HCT116 (cell line): ENCODE data around the gene AFAP1L2. TPM values are rescaled to one million over a fixed set of nuclear protein-coding genes. Genes with fewer than 3 reads are reported as not detected.

Source experiments
- ATAC-seq: fragments of 200-7000 bp; cut with Tn5 transposase; 2 replicates; pipeline ENCODE4 v1.9.1; 2020; ENCODE audit warnings: mild to moderate bottlenecking, moderate library complexity
- BruUV-seq: library from RNA; stranded (reverse); fragments of 400-500 nt; replicated peaks from 2 replicates; lab custom pipeline; 2021; lab: Mats Ljungman, UMichigan
- CTCF ChIA-PET: fragments of 300-600 bp; sonication (Branson Sonifier 250); formaldehyde crosslinking; loops from one replicate; lab custom pipeline; 2021; ENCODE audit warnings: antibody characterized with exemption; lab: Charles Lee
- POLR2A ChIA-PET: fragments of 300-600, 350-600 bp; sonication (Branson Sonifier 250); formaldehyde crosslinking; loops from one replicate; lab custom pipeline; 2021; ENCODE audit warnings: antibody characterized with exemption; lab: Charles Lee
- RAD21 ChIA-PET, 2 experiments: fragments of 300-600 bp; sonication (Branson Sonifier 250); formaldehyde crosslinking; loops; one replicate each; lab custom pipeline; 2023; ENCODE audit warnings: low total read pairs in 2 of 2; ENCODE audit not compliant: uncharacterized antibody in 2 of 2, unreplicated experiment in 2 of 2, low non-redundant PET in 1 of 2; lab: Charles Lee
- DNase-seq: peaks from one replicate; pipeline ENCODE4 v3.0.0-alpha.2; 2010; ENCODE audit warnings: low read depth, low spot score
- H2AFZ ChIP-seq: fragments of 200-600 bp; shearing (Covaris generic), sonication (generic); 2 replicates; pipeline ENCODE4 v1.6.1; 2017; ENCODE audit warnings: low read depth, mixed run types, mixed read lengths, antibody characterized with exemption, low read length; ENCODE audit not compliant: poor library complexity, severe bottlenecking
- H3K27ac ChIP-seq: 2 replicates; pipeline ENCODE4 v1.5.1; 2012; ENCODE audit warnings: low read depth, low read length
- H3K27me3 ChIP-seq: fragments of 200-600 bp; sonication (generic); 2 replicates; pipeline ENCODE4 v1.6.1; 2016; ENCODE audit warnings: mixed run types, low read length, mixed read lengths; ENCODE audit not compliant: insufficient read depth
- H3K36me3 ChIP-seq, 2 experiments: fragments of 200-500 bp in 1 of 2; fragments of 200-600 bp in 1 of 2; sonication (Bioruptor generic) in 1 of 2; sonication (generic) in 1 of 2; 2 replicates each; pipeline versions ENCODE4 v1.5.1 to v1.6.1; 2014 to 2016; ENCODE audit warnings: low read length in 2 of 2, inconsistent platforms in 1 of 2, mixed read lengths in 1 of 2, mixed run types in 1 of 2; ENCODE audit not compliant: insufficient read depth in 2 of 2, control insufficient read depth in 1 of 2
- H3K4me1 ChIP-seq, 2 experiments: fragments of 200-600 bp in 1 of 2; sonication (generic) in 1 of 2; 2 replicates each; pipeline versions ENCODE4 v1.5.1 to v1.6.1; 2012 to 2017; ENCODE audit warnings: low read length in 2 of 2, inconsistent platforms in 1 of 2, mild to moderate bottlenecking in 1 of 2, mixed read lengths in 1 of 2, mixed run types in 1 of 2, moderate library complexity in 1 of 2; ENCODE audit not compliant: insufficient read depth in 2 of 2, control insufficient read depth in 1 of 2
- H3K4me2 ChIP-seq: fragments of 200-600 bp; sonication (generic); 2 replicates; pipeline ENCODE4 v1.6.1; 2017; ENCODE audit warnings: mixed run types, low read length, mixed read lengths
- H3K4me3 ChIP-seq, 2 experiments: fragments of 200-600 bp in 1 of 2; sonication (generic) in 1 of 2; replicated peaks in 1 of 2; 2 replicates each; pipeline ENCODE4 v1.5.1; 2011 to 2016; ENCODE audit warnings: low read length in 2 of 2, control low read depth in 1 of 2, low read depth in 1 of 2, mild to moderate bottlenecking in 1 of 2, mixed read lengths in 1 of 2, mixed run types in 1 of 2
- H3K79me2 ChIP-seq: fragments of 200-600 bp; sonication (generic); 2 replicates; pipeline ENCODE4 v1.6.1; 2017; ENCODE audit warnings: mild to moderate bottlenecking, mixed run types, low read length, moderate library complexity, mixed read lengths; ENCODE audit not compliant: insufficient read depth
- H3K9ac ChIP-seq: fragments of 200-600 bp; sonication (generic); 2 replicates; pipeline ENCODE4 v1.6.1; 2016; ENCODE audit warnings: low read length, mixed read lengths
- H3K9me2 ChIP-seq: fragments of 200-600 bp; sonication (generic), shearing (Covaris generic); 2 replicates; pipeline ENCODE4 v1.6.1; 2017; ENCODE audit warnings: mixed run types, mild to moderate bottlenecking, moderate library complexity; ENCODE audit not compliant: insufficient read depth
- H3K9me3 ChIP-seq, 2 experiments: fragments of 200-500 bp in 1 of 2; fragments of 200-600 bp in 1 of 2; sonication (Bioruptor generic) in 1 of 2; sonication (generic) in 1 of 2; 2 replicates each; pipeline ENCODE4 v1.6.1; 2014 to 2017; ENCODE audit warnings: low read length in 2 of 2, mixed read lengths in 2 of 2, inconsistent platforms in 1 of 2, low read depth in 1 of 2, mild to moderate bottlenecking in 1 of 2, mixed run types in 1 of 2, moderate library complexity in 1 of 2; ENCODE audit not compliant: control insufficient read depth in 1 of 2, insufficient read depth in 1 of 2
- H4K20me1 ChIP-seq: fragments of 200-600 bp; sonication (generic), shearing (Covaris generic); 2 replicates; pipeline ENCODE4 v1.6.1; 2017; ENCODE audit warnings: mixed run types, mild to moderate bottlenecking, moderate library complexity; ENCODE audit not compliant: insufficient read depth
- ATF3 ChIP-seq: IDR thresholded peaks from 2 replicates; pipeline ENCODE4 v1.6.1; 2012
- CBX3 ChIP-seq: IDR thresholded peaks from 2 replicates; pipeline ENCODE4 v1.6.1; 2012; ENCODE audit warnings: low read depth
- CEBPB ChIP-seq: IDR thresholded peaks from 2 replicates; pipeline ENCODE4 v1.6.1; 2012; ENCODE audit warnings: low read depth
- EGR1 ChIP-seq: IDR thresholded peaks from 2 replicates; pipeline ENCODE4 v1.6.1; 2012; ENCODE audit warnings: low read depth
- ELF1 ChIP-seq: IDR thresholded peaks from 2 replicates; pipeline ENCODE4 v1.6.1; 2012; ENCODE audit warnings: low read depth, borderline replicate concordance
- EZH2 ChIP-seq: fragments of 200-600 bp; sonication (generic); IDR thresholded peaks from 2 replicates; pipeline ENCODE4 v1.6.1; 2017; ENCODE audit warnings: antibody characterized with exemption, mixed run types
- EZH2phosphoT487 ChIP-seq: fragments of 200-600 bp; IDR thresholded peaks from 2 replicates; pipeline ENCODE4 v1.6.1; 2018; ENCODE audit warnings: antibody characterized with exemption, borderline replicate concordance
- FOSL1 ChIP-seq: IDR thresholded peaks from 2 replicates; pipeline ENCODE4 v1.6.1; 2012; ENCODE audit warnings: low read depth
- JUND ChIP-seq: IDR thresholded peaks from 2 replicates; pipeline ENCODE4 v1.6.1; 2012
- MAX ChIP-seq: IDR thresholded peaks from 2 replicates; pipeline ENCODE4 v1.6.1; 2012
- POLR2A ChIP-seq: IDR thresholded peaks from 2 replicates; pipeline ENCODE4 v1.7.0; 2011; ENCODE audit warnings: borderline replicate concordance; ENCODE audit not compliant: insufficient read depth, insufficient read length; ENCODE audit errors: extremely low read depth
- POLR2AphosphoS5 ChIP-seq: IDR thresholded peaks from 2 replicates; pipeline ENCODE4 v1.6.1; 2011; ENCODE audit warnings: mild to moderate bottlenecking, low read depth, low read length, moderate library complexity
- RAD21 ChIP-seq: IDR thresholded peaks from 2 replicates; pipeline ENCODE4 v1.6.1; 2012; ENCODE audit warnings: low read depth, mild to moderate bottlenecking
- SIN3A ChIP-seq: IDR thresholded peaks from 2 replicates; pipeline ENCODE4 v1.6.1; 2012; ENCODE audit warnings: low read depth
- SP1 ChIP-seq: IDR thresholded peaks from 2 replicates; pipeline ENCODE4 v1.6.1; 2012; ENCODE audit warnings: low read depth
- SRF ChIP-seq: IDR thresholded peaks from 2 replicates; pipeline ENCODE4 v1.6.1; 2012; ENCODE audit warnings: low read depth
- TCF7L2 ChIP-seq: IDR thresholded peaks from 2 replicates; pipeline ENCODE4 v1.7.0; 2011; ENCODE audit warnings: borderline replicate concordance, inconsistent platforms; ENCODE audit not compliant: insufficient read depth, insufficient read length; ENCODE audit errors: extremely low read depth
- YY1 ChIP-seq: IDR thresholded peaks from 2 replicates; pipeline ENCODE4 v1.6.1; 2011; ENCODE audit warnings: low read length, low read depth, moderate library complexity, mild to moderate bottlenecking; ENCODE audit not compliant: insufficient replicate concordance; ENCODE audit errors: extremely low read depth
- ZBTB33 ChIP-seq: IDR thresholded peaks from 2 replicates; pipeline ENCODE4 v1.6.1; 2011; ENCODE audit warnings: mild to moderate bottlenecking, low read length, moderate library complexity; ENCODE audit not compliant: insufficient replicate concordance; ENCODE audit errors: extremely low read depth
- ZFX ChIP-seq: fragments of 450-650 bp; IDR thresholded peaks from 2 replicates; pipeline ENCODE4 v1.6.1; 2017
- ZNF274 ChIP-seq: fragments of 200-500 bp; sonication (Bioruptor generic); IDR thresholded peaks from 2 replicates; pipeline ENCODE4 v1.6.1; 2014; ENCODE audit warnings: mild to moderate bottlenecking, low read depth, low read length, inconsistent platforms
- intact Hi-C: fragments of 100-400 bp; cut with micrococcal nuclease; formaldehyde crosslinking; loops from 2 replicates; pipeline ENCODE4 v1.10.0; 2022
- total RNA-seq: library from RNA; stranded (reverse); gene quantifications from one replicate; pipeline ENCODE4 v1.2.1, GENCODE V29; 2021; ENCODE audit not compliant: unreplicated experiment
- TF ChIP-seq, protein P1 (sequence below), 3 experiments: fragments of 200-600 bp in 1 of 3; sonication (generic) in 1 of 3; IDR thresholded peaks in 2 of 3; conservative IDR thresholded peaks in 1 of 3; 2 replicates each; pipeline ENCODE4 v1.5.1; 2012 to 2017; ENCODE audit warnings: low read depth in 2 of 3, low read length in 2 of 3, antibody characterized with exemption in 1 of 3, borderline replicate concordance in 1 of 3, control low read depth in 1 of 3, mild to moderate bottlenecking in 1 of 3, mixed read lengths in 1 of 3, mixed run types in 1 of 3, moderate library complexity in 1 of 3; ENCODE audit not compliant: insufficient read depth in 1 of 3

AFAP1L2 gene
- total RNA-seq, 1 experiment from 2014 or later: 0.93 TPM

GRCh38 chr10:114320249-114321116 is 83.8 kb downstream of the AFAP1L2 start:
- Histone ChIP-seq H3K27me3 (peaks cover 86% of the 10 kb centered on the region), H3K27ac (no peak overlapping the region; the same call in 1 of the 2 replicates), H3K4me2 (peak overlapping the region; percentile 77), H3K4me1 (peaks cover 18 to 33% of the 10 kb centered on the region in 2 experiments), H2AFZ (peak overlapping the region; percentile 69), H3K9me2 (no peaks in the 10 kb centered on the region), H4K20me1 (no peaks in the 10 kb centered on the region; the same call in 1 of the 2 replicates), H3K9me3 (no peaks in the 10 kb centered on the region), H3K9ac (peak overlapping the region; percentile 45), H3K36me3 (no peaks in the 10 kb centered on the region), H3K79me2 (no peaks in the 10 kb centered on the region), H3K4me3 (peak overlapping the region; percentile 11 to 21; a peak in 2 of 4 replicates)
- DNase-seq (peak; percentile 100), ATAC-seq (peak; percentile 93)
- ChIA-PET RAD21 (no interaction called here), CTCF (interaction anchor here (0.8 to 1.9 kb wide), 3 partner anchors 17 to 151 kb away, joined by 3 to 18 read pairs (median 3); no protein-coding TSS in a partner anchor), POLR2A (interaction anchor here (1.2 kb wide), 1 partner anchor 12 kb away, joined by 3 read pairs; no protein-coding TSS in a partner anchor)
- no TSS peak for BruUV-seq
- intact Hi-C loops: loop anchor here (1.0 to 5.0 kb wide), 2 partner anchors 16 to 117 kb away; no protein-coding TSS in a partner anchor
- TF ChIP-seq EZH2phosphoT487 (no peak), JUND (peak; percentile 100), ZNF274 (no peak), FOSL1 (peak; percentile 99), ATF3 (no peak), ZBTB33 (peak; percentile 88), TCF7L2 (peak; percentile 94), EZH2 (no peak), EGR1 (no peak), YY1 (peak; percentile 13), ZFX (no peak; the same call in 1 of the 2 replicates), POLR2AphosphoS5 (peak; percentile 85), MAX (peak; percentile 97), SRF (peak; percentile 68; the same call in 1 of the 2 replicates), SIN3A (peak; percentile 98), SP1 (peak; percentile 99), POLR2A (no peak), CEBPB (peak; percentile 90), RAD21 (peak; percentile 41), ELF1 (no peak), CBX3 (peak; percentile 100)
- TF ChIP-seq, protein P1, sequence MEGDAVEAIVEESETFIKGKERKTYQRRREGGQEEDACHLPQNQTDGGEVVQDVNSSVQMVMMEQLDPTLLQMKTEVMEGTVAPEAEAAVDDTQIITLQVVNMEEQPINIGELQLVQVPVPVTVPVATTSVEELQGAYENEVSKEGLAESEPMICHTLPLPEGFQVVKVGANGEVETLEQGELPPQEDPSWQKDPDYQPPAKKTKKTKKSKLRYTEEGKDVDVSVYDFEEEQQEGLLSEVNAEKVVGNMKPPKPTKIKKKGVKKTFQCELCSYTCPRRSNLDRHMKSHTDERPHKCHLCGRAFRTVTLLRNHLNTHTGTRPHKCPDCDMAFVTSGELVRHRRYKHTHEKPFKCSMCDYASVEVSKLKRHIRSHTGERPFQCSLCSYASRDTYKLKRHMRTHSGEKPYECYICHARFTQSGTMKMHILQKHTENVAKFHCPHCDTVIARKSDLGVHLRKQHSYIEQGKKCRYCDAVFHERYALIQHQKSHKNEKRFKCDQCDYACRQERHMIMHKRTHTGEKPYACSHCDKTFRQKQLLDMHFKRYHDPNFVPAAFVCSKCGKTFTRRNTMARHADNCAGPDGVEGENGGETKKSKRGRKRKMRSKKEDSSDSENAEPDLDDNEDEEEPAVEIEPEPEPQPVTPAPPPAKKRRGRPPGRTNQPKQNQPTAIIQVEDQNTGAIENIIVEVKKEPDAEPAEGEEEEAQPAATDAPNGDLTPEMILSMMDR (IDR thresholded peaks at IDR 0.05 in 2 of 3, conservative IDR thresholded peaks at IDR 0.05 in 1 of 3; ENCODE audit: borderline replicate concordance in 1 of 3, insufficient read depth in 1 of 3, low read depth in 2 of 3, low read length in 2 of 3): no peak
